Activated CD4-positive, CD25-positive, alpha-beta regulatory T cell treated with anti-CD3 and anti-CD28 coated beads, Interleukin-2, amount 50 U/mL, for 72 hours (primary cell): ENCODE data around the gene TBC1D14.
A peak's percentile ranks its signal among the peaks of the same experiment; 100 is the strongest.

Experiments used
- DNase-seq: peaks from one replicate; pipeline ENCODE4 v3.0.0; 2021

TBC1D14 gene

GRCh38 chr4:6983544-6984142 lies 74.0 kb downstream of the TBC1D14 start:
- DNase-seq, result no peak

DNA sequence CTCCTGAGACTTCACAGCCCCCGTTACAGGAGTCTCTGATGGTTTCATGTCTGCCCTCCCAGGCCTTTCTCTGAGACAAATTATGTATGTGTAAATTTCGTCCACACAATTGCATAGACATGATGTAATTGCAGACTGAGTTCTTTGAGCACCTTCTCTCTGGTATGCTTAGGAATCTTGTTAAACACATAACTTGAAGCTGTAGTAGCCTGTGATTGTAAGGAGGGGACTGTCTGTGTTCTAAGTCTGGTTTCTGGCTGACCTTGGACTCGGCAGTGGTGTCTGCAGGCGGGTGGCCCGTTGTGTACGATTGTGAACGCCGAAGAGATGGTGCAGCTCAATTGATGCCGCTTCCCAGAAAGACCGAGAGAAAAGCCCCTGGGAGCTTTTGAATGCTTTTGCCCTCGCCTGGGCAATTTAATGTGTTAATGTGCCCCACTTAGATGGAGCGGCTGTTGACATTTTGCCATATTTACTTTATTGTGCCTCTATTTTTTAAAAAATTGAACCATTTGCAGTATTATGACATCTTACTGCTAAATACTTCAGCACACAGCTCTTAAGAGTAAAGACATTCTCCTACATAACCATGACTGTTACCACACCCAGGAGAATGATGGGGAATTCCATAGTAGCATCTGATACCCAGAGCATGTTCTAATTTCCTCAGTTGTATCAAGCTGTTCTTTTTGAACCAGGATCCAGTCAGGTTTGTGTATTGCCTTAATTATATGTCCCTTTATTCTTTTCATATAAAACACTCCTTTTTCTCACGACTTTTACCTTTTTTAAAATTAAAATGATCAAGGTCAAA lies 75.2 kb downstream of the TBC1D14 start:
- DNase-seq, result no peak

GRCh38 chr4:6986072-6986780 lies 76.6 kb downstream of the TBC1D14 start:
- DNase-seq, result no peak

DNA sequence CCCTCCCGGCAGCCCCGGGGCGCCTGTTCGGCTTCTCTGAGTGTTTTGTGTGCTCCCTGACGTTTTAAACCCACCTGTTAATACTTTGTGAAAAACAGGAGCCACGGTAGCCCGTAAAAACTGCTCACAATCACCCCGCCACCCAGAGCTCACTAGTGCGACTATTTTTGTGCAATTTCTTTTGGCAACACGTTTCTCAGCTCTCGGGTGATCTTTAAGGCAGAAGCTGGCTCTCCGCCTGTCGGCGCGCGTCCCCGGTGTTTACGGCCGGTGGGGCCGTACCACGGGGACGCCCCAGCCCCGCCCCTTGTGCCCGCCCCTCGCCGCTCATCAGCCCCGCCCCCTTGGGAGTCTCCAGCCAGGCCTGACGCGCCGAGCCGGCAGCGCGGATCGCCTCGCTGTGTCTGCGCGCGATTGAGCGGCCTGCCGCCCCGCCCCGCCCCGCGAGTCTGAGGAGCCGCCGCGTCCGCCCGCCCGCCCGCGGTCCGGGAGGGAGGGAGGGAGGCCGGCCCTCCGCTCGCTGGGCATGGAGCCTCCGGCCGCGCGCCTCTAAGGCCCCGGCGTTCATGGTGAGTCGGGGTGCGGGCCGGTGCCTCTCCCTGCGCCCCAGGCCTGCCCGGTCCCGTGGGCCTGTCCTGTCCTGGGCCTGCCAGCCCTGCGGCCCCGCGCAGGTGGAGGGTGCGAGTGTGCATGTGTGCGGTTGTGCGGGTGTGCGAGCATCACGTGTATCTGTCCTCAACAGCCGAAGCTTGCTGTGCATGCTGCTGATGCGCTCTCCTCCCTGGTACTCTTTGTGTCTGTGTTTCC lies 77.4 kb downstream of the TBC1D14 start:
- peak; percentile 94 for DNase-seq

DNA sequence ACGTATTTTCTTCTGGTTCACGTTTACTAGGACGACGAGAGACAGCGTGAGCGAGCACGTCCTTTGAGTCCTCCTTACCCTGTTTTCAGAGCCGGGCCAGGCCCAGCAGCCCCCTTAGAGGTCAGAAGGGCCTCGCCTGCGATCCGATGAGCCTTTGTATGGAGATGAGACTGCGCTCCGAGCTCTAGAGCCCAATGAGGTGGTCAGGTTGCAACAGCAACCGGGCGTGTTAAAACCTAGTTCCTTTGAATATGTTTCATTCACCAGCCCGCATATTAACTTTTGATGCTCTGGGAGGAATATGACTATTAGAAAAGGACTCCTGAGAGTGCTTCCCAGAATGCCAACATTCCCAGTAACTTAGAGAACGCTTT lies 77.9 kb downstream of the TBC1D14 start:
- no peak for DNase-seq

GRCh38 chr4:6988016-6988715 lies 78.5 kb downstream of the TBC1D14 start:
- DNase-seq, result no peak

GRCh38 chr4:6989331-6989923 lies 79.8 kb downstream of the TBC1D14 start:
- DNase-seq, result no peak

GRCh38 chr4:6990661-6991060 lies 81.0 kb downstream of the TBC1D14 start:
- DNase-seq, result no peak

DNA sequence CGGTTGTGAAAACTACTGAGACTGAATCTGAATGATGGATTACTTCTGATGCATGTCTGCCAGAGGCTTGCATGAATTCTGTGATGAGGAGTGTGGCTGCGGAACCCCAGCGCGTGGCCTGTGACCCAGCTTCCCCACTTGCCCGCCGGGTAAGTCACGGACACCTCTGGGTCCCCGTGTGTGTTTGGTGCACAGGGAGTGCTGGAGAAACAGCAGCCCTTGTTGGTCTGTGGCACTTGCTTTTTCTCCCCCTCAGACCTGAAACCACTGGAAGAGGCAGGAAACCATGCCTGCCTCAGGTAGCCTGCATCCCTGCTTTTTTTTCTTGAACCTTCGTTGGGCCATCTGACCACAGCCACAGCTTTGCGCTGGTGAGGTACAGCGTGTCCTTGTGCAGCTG lies 81.6 kb downstream of the TBC1D14 start:
- DNase-seq, result no peak

GRCh38 chr4:6991771-6992557 lies 82.3 kb downstream of the TBC1D14 start:
- DNase-seq, result no peak

DNA sequence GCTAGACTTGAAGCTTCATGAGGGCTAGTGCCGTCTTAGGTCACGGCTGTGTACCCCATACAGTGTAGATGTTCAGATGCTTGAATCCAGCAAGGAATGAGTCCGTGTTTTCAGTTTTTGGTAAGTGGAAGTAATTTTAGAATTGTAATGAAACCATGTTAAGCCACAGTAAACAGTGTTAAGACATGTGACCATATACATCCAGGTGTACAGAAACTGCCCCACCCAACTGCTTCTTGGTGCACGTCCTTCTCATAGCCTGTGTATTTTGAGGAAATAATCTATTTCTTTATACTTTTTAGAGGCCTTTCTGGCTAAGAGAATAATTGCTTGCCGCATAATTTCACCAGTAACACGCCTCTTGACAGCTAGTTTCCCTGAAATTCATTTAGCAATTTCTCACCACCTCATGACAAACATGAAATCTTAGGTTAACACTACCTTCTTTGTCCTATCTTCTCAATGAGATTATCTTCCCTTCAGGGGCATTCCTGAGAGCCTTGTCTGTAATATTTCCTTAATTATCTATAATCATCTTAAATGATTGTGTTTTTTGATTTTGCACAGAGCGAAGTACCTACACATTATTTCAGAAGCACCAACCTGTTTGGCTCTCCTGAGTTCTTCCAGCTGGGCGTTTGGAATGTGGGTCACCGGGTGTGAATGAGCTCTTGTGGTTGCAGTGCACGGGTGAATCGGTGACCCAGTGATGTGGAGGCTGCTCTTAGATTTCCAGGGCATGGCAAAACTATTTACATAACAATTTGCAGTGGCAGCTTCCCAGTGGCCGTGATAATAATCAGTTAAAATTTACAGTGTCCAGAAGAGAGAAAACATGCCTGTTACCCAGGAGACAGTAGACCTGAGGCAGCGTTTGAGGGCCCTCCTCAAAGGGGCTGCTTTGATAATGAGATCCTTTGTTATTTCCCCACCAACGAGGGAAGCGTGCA lies 83.4 kb downstream of the TBC1D14 start:
- no peak for DNase-seq

DNA sequence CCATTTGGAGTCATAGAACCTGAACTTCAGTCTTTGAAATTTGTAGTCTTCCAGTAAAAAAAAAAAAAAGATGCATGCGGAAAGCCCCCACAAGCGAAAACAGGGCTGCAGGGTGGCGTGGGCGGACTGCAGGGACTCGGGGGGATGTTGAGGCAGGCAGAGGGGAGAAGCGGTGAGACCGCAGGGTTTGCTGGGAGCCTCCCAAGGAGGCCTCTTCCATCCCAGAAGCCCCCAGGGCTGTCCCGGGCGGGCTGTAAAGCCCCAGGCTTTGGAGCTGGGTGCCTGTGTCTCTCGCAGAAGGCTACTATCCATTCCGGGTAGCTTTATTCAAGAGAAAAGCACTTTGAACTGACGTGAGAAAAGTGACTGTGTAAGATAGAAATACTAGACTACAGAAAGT lies 86.9 kb downstream of the TBC1D14 start:
- DNase-seq, result no peak

- no peak for DNase-seq
Measured at GRCh38 chr4:6999172-7000086, 89.8 kb downstream of the TBC1D14 start.

GRCh38 chr4:7000421-7001176 lies 91.0 kb downstream of the TBC1D14 start:
- DNase-seq, result no peak

DNA sequence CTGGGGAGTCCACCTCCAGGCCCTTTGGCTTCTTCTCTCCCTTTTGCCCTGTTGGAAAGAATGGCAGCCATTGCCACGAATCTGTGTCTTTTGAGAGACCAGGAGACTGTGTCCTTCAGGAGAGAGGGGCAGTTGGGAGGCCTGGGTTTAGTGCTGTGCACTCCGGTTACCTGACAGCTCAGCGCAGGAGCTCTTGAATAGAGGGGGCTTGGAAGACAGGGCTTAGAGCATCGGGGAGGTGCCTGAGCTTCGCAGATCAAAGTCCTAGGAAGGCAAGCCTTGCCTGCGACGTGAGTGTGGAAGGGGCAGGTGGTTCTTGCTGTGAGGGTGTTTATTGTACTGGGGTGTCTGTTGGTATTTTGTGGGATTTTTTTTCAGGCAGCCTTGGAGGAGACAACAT lies 91.6 kb downstream of the TBC1D14 start:
- DNase-seq, result no peak

DNA sequence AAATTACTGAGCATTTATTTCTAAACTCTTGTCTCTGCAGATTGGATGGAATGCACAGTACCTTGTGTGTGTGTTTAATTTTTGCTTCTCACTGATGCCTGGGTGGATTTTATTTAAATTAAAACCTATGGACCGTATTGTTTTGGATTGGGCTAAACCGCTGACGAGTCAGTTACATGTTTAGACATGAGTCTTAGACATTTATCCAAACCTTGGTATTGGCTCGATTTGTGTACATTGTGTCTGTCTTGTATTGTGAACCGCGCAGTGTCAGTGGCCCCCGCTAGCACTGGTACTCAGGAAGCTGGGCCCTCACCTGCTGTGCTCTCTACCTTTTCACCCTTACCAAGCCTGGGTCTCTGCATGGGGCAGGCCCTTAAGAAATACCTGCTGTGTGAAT lies 92.7 kb downstream of the TBC1D14 start:
- no peak for DNase-seq

DNA sequence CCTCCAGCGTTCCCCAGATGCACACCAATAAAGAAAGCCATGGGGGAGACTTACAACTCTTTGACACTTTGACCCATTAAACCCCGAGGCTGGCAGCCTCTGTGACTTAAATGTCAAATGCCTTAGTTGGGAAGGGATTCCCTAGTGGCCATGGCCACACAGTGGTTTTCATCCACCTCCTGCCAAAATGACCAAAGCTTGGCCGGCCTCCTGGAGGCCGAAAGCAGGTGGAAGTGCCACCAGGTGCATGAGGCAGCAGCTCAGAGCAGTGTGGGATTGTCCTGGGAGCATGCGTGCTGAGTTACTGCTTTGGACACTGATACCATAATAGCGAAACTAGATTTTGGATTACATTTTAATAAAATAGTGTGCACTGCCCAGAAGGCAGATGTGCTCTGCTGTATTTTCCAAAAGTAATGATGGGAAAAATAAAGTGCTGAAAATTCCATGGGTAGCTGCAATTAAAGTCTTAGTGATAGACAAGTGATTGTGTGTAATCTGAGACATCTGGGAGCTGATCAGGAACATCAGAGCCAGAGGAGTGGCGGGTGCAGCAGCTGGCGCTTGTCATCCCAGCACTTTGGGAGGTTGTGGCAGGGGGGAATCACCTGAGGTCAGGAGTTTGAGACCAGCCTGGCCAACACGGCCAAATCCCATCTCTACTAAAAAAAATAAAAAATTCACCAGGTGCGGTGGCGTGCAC lies 93.7 kb downstream of the TBC1D14 start:
- DNase-seq, result no peak

GRCh38 chr4:7003879-7004240 lies 94.2 kb downstream of the TBC1D14 start:
- no peak for DNase-seq
